Keratinocyte (primary cell): ENCODE measurements around the gene SSNA1. TPM values are rescaled to one million over a fixed set of nuclear protein-coding genes. Genes with fewer than 3 reads are reported as not detected.

Experiments used
- DNase-seq: peaks from one replicate; pipeline ENCODE4 v3.0.0-alpha.2; 2011; ENCODE audit warnings: low read depth, missing footprints, low spot score
- FAIRE-seq: peaks from 2 replicates; lab custom pipeline; 2011; peaks lifted over from hg19 to GRCh38; lab: Jason Lieb, UNC
- H2AFZ ChIP-seq: 2 replicates; pipeline ENCODE4 v1.6.0; 2012; ENCODE audit warnings: low read length, control low read depth, inconsistent platforms; ENCODE audit not compliant: control insufficient read depth
- H3K27ac ChIP-seq: 2 replicates; pipeline ENCODE4 v1.5.1; 2011; ENCODE audit warnings: low read length; ENCODE audit not compliant: control insufficient read depth, insufficient read depth
- H3K27me3 ChIP-seq: 3 replicates; pipeline ENCODE4 v1.6.0; 2011; ENCODE audit warnings: low read length; ENCODE audit not compliant: control insufficient read depth, insufficient read depth; ENCODE audit errors: extremely low read depth
- H3K36me3 ChIP-seq, 2 experiments: 2 replicates in 1 of 2; 3 replicates in 1 of 2; pipeline ENCODE4 v1.5.1; 2011; ENCODE audit warnings: low read length in 2 of 2, mild to moderate bottlenecking in 1 of 2; ENCODE audit not compliant: control insufficient read depth in 2 of 2, insufficient read depth in 2 of 2; ENCODE audit errors: extremely low read depth in 1 of 2
- H3K4me1 ChIP-seq: 3 replicates; pipeline ENCODE4 v1.5.1; 2011; ENCODE audit warnings: low read length; ENCODE audit not compliant: control insufficient read depth, insufficient read depth; ENCODE audit errors: extremely low read depth
- H3K4me2 ChIP-seq: 3 replicates; pipeline ENCODE4 v1.6.0; 2011; ENCODE audit warnings: low read depth, low read length; ENCODE audit not compliant: control insufficient read depth, insufficient read depth; ENCODE audit errors: extremely low read depth
- H3K4me3 ChIP-seq, 3 experiments: fragments of 200-600 bp in 1 of 3; sonication (generic) in 1 of 3; 2 replicates in 2 of 3; 3 replicates in 1 of 3; pipeline ENCODE4 v1.5.1; 2011 to 2016; ENCODE audit warnings: low read length in 3 of 3, mild to moderate bottlenecking in 3 of 3, control low read depth in 2 of 3, inconsistent platforms in 1 of 3, low read depth in 1 of 3, mixed read lengths in 1 of 3, mixed run types in 1 of 3, moderate library complexity in 1 of 3; ENCODE audit not compliant: control insufficient read depth in 2 of 3, insufficient read depth in 2 of 3; ENCODE audit errors: extremely low read depth in 1 of 3
- H3K79me2 ChIP-seq: 2 replicates; pipeline ENCODE4 v1.6.0; 2012; ENCODE audit warnings: low read length; ENCODE audit not compliant: control insufficient read depth, insufficient read depth
- H3K9ac ChIP-seq: 3 replicates; pipeline ENCODE4 v1.6.0; 2011; ENCODE audit warnings: low read length; ENCODE audit not compliant: control insufficient read depth, insufficient read depth; ENCODE audit errors: extremely low read depth
- H3K9me1 ChIP-seq: 3 replicates; pipeline ENCODE4 v1.6.0; 2011; ENCODE audit warnings: low read length; ENCODE audit not compliant: control insufficient read depth, insufficient read depth; ENCODE audit errors: extremely low read depth
- H3K9me3 ChIP-seq: 2 replicates; pipeline ENCODE4 v1.5.1; 2012; ENCODE audit warnings: low read depth, low read length; ENCODE audit not compliant: control insufficient read depth
- H4K20me1 ChIP-seq: 3 replicates; pipeline ENCODE4 v1.6.0; 2011; ENCODE audit warnings: low read length; ENCODE audit not compliant: control insufficient read depth, insufficient read depth; ENCODE audit errors: extremely low read depth
- CTCF ChIP-seq, 3 experiments: IDR thresholded peaks in 1 of 3; conservative IDR thresholded peaks in 1 of 3; optimal IDR thresholded peaks in 1 of 3; 2 replicates in 2 of 3; 3 replicates in 1 of 3; pipeline versions ENCODE3 to v1.5.1; 2011; ENCODE audit warnings: low read length in 3 of 3, mild to moderate bottlenecking in 3 of 3, moderate library complexity in 2 of 3, control low read depth in 1 of 3, inconsistent platforms in 1 of 3; ENCODE audit not compliant: insufficient read depth in 2 of 3; ENCODE audit errors: extremely low read depth in 1 of 3
- EZH2 ChIP-seq: IDR thresholded peaks from one replicate; pipeline ENCODE4 v1.6.1; 2012; ENCODE audit warnings: inconsistent platforms, mild to moderate bottlenecking, low read length, moderate library complexity
- dilution Hi-C: fragments of 300-500 bp; cut with MboI; formaldehyde crosslinking; loops from one replicate; pipeline ENCODE4 v1.7.0; 2020; ENCODE audit warnings: low sequenced_read_pairs; ENCODE audit not compliant: extremely low pct_ligation_motif_present
- polyA plus RNA-seq, 5 experiments: library from polyadenylated mRNA; depleted of rRNA in 3 of 5; stranded (reverse) in 3 of 5; stranded (forward) in 1 of 5; unstranded in 1 of 5; fragments of >200 nt; gene quantifications; 1 replicate in 1 of 5; 2 replicates in 3 of 5; 3 replicates in 1 of 5; pipeline versions ENCODE4 v1.2.1 to v1.2.3, GENCODE V29; 2011 to 2012; ENCODE audit warnings: missing spikeins in 2 of 5, low read depth in 1 of 5, low replicate concordance in 1 of 5

SSNA1 gene
- polyA plus RNA-seq, 1 donor (not counting 4 experiments of a cell fraction or from before 2014, with no cell fraction given) = 45.3 TPM

- Histone ChIP-seq H3K4me3 (no peak overlapping the region), H3K4me2 (no peak overlapping the region), H3K27ac (no peak overlapping the region), H3K36me3 (no peaks in the 10 kb centered on the region), H3K9me3 (no peaks in the 10 kb centered on the region), H3K79me2 (no peaks in the 10 kb centered on the region), H2AFZ (no peak overlapping the region), H3K9ac (no peak overlapping the region), H3K27me3 (peaks cover 22% of the 10 kb centered on the region), H3K4me1 (peaks cover 4% of the 10 kb centered on the region), H4K20me1 (no peaks in the 10 kb centered on the region), H3K9me1 (no peaks in the 10 kb centered on the region)
- TF ChIP-seq CTCF (optimal IDR thresholded peaks at IDR 0.05 in 1 of 3, IDR thresholded peaks at IDR 0.05 in 1 of 3, conservative IDR thresholded peaks at IDR 0.05 in 1 of 3; ENCODE audit: extremely low read depth in 1 of 3, insufficient read depth in 2 of 3, low read length in 3 of 3) (no peak), EZH2 (no peak)
- no peak for FAIRE-seq
- dilution Hi-C loops = no loop called here
- no peak for DNase-seq
Observed at GRCh38 chr9:137152844-137153405, 35.6 kb upstream of the SSNA1 start.

GRCh38 chr9:137156567-137157375 is 31.7 kb upstream of the SSNA1 start:
- H3K9me1 ChIP-seq = no peaks in the 10 kb centered on the region
- DNase-seq = peak; percentile 33
- H2AFZ ChIP-seq = peak overlapping the region; percentile 80
- peaks cover 4% of the 10 kb centered on the region for H3K4me1 ChIP-seq
- no peak for FAIRE-seq
- peak overlapping the region in 1 of 3 experiments; percentile 40 for H3K4me3 ChIP-seq
- peak overlapping the region; percentile 15 for H3K9ac ChIP-seq
- no peaks in the 10 kb centered on the region for H3K79me2 ChIP-seq
- no peak for TF ChIP-seq EZH2
- no peak for TF ChIP-seq CTCF (optimal IDR thresholded peaks at IDR 0.05 in 1 of 3, IDR thresholded peaks at IDR 0.05 in 1 of 3, conservative IDR thresholded peaks at IDR 0.05 in 1 of 3; ENCODE audit: extremely low read depth in 1 of 3, insufficient read depth in 2 of 3, low read length in 3 of 3)
- H3K9me3 ChIP-seq = no peaks in the 10 kb centered on the region
- H3K27me3 ChIP-seq = peaks cover 52% of the 10 kb centered on the region
- dilution Hi-C loops = no loop called here
- no peaks in the 10 kb centered on the region for H4K20me1 ChIP-seq
- H3K36me3 ChIP-seq = no peaks in the 10 kb centered on the region
- no peak overlapping the region for H3K27ac ChIP-seq
- peak overlapping the region; percentile 76 for H3K4me2 ChIP-seq
